ENCODE measurements around the gene MED13L.
A peak's percentile ranks its signal among the peaks of the same experiment; 100 is the strongest.

GRCh38 chr12:115980339-115980738 lies 297.2 kb downstream of the MED13L start:
- TF ChIP-seq ZNF121 (CRISPR knock-in tag; IDR thresholded peaks at IDR 0.05): peak; percentile 87
- no peak for TF ChIP-seq CTCF (IDR thresholded peaks at IDR 0.05)
- no peak for TF ChIP-seq NFYB (CRISPR knock-in tag; conservative IDR thresholded peaks at IDR 0.05; ENCODE audit: low read depth)
- no peak for TF ChIP-seq MAX (CRISPR knock-in tag; IDR thresholded peaks at IDR 0.05)
- TF ChIP-seq AR (CRISPR knock-in tag; IDR thresholded peaks at IDR 0.05): no peak
- no peak for TF ChIP-seq ZNF138 (CRISPR knock-in tag; conservative IDR thresholded peaks at IDR 0.05)
- no peak for TF ChIP-seq ZNF671 (CRISPR knock-in tag; IDR thresholded peaks at IDR 0.05)
- no peak for TF ChIP-seq SP1 (CRISPR knock-in tag; conservative IDR thresholded peaks at IDR 0.05)
- no peak for TF ChIP-seq TEAD1 (CRISPR knock-in tag; IDR thresholded peaks at IDR 0.05)
- TF ChIP-seq HMGXB4 (CRISPR knock-in tag; IDR thresholded peaks at IDR 0.05): no peak
- TF ChIP-seq ZNF396 (CRISPR knock-in tag; IDR thresholded peaks at IDR 0.05; ENCODE audit: borderline replicate concordance): no peak
- TF ChIP-seq SMAD3 (CRISPR knock-in tag; IDR thresholded peaks at IDR 0.05; ENCODE audit: borderline replicate concordance): no peak
- no peak for TF ChIP-seq E2F5 (CRISPR knock-in tag; IDR thresholded peaks at IDR 0.05)

Data from WTC11 (cell line).